ENCODE data around the gene GLG1. TPM values are rescaled to one million over a fixed set of nuclear protein-coding genes. Genes with fewer than 3 reads are reported as not detected.
A peak's percentile ranks its signal among the peaks of the same experiment; 100 is the strongest.

GLG1 gene
- total RNA-seq: 58.5 and 61.5 TPM in 2 replicates

DNA sequence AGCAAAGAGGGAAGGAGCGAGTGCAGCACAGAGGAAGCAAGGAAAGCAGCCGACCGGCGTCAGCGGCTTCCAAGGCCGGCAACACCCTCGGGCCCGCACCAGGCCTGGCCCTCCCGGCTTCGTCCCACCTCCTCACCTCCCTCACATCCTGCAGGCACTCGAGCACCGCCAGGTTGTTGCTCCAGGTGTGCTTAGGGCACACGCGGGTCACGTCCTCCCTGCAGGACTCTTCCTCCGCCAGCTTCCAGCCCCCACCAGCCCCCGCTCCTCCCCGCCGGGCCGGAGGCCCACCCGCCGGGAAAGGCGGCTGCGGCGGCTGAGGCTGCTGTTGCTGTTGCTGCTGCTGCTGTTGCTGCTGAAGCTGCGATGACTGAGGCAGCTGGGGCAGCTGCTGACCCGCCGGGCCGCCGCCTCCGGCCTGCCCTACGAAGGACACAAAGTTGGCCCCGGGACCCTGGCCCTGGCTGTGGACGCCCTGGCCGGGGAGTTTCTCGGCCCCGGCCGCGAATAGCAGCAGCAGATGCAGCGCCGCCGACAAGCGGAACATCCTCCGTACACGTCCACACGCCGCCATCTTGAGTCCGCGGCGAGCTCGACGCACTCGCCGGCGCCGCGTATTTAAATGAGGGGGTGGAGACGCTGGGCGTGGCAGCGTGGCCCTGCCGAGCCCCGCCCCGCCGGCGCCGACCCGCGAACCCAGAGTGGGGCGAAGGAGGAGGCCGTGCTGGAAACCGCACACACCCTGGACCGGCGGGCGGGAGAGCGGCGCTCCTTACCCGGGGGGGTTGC is at the start of gene GLG1:
Gene GLG1 (minus strand): TSS at position 594 of the 789 bp plus-strand sequence. CDS start 20 bp downstream, at position 574.
- peak; percentile 94 for DNase-seq (ENCODE audit: low read depth in 2 of 2)

DNA sequence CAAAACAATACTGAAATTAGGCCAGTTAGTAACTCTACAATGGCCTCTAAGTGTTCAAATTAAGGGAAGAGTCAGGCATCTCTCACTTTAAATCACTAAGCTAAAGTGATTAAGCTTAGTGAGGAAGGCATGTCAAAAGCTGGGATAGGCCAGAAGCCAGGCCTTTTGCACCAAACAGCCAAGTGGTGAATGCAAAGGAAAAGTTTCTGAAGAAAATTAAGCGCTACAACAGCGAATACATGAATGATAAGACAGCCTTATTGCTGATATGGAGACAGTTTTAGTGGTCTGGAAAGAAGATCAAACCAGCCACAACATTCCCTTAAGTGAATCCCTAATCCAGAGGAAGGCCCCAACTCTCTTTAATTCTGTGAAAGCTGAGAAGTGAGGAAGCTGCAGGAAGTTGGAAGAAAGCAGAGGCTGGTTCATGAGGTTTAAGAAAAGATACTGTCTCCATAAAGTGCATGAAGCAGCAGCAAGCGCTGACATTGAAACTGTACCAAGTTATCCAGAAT is 47.7 kb upstream of the GLG1 start:
- DNase-seq (ENCODE audit: low read depth in 2 of 2): no peak

GRCh38 chr16:74652883-74653282 is 46.0 kb upstream of the GLG1 start:
- DNase-seq (ENCODE audit: low read depth in 2 of 2): peak in 1 of 2 donors; percentile 26

GRCh38 chr16:74652249-74652648 is 45.3 kb upstream of the GLG1 start:
- no peak for DNase-seq (ENCODE audit: low read depth in 2 of 2)

- DNase-seq (ENCODE audit: low read depth in 2 of 2): no peak
These were observed 44.9 kb upstream of the GLG1 start for GRCh38 chr16:74651841-74652240.

- DNase-seq (ENCODE audit: low read depth in 2 of 2): peak; percentile 25 to 47
These were observed 44.2 kb upstream of the GLG1 start for GRCh38 chr16:74650966-74651567.

GRCh38 chr16:74649839-74650504 is 43.1 kb upstream of the GLG1 start:
- no peak for DNase-seq (ENCODE audit: low read depth in 2 of 2)

DNA sequence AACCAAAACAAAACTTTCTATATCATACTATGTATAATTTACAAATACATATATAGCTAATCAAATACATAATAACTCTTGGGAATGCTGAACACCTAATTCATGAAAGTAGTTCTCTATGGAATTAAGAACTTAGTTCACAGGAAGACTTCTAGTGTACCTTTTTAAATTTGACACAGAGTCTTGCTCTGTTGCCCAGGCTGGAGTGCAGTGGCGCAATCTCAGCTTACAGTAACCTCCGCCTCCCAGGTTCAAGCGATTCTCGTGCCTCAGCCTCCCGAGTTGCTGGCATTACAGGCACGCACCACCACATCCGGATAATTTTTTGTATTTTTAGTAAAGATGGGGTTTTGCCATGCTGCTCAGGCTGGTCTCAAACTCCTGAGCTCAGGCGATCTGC is 35.1 kb upstream of the GLG1 start:
- DNase-seq (ENCODE audit: low read depth in 2 of 2): no peak

- DNase-seq (ENCODE audit: low read depth in 2 of 2): no peak
These were observed 31.0 kb upstream of the GLG1 start for GRCh38 chr16:74637742-74638453.

DNA sequence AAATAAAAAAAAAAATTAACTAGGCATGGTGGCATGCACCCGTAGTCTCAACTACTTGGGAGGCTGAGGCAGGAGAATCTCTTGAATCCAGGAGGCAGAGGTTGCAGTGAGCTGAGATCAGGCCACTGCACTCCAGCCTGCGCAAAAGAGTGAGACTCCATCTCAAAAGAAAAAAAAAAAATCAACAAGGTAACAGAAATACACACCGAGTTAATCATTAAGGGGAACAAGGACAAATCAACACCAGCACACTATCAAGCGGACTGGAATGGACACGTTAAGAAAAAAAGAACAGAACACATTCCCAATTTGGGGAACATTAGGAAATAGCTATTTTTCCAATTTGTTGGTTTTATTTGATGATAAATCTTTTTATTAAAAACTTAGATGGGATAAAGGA is 28.4 kb upstream of the GLG1 start:
- no peak for DNase-seq (ENCODE audit: low read depth in 2 of 2)

GRCh38 chr16:74633686-74634085 is 26.8 kb upstream of the GLG1 start:
- DNase-seq (ENCODE audit: low read depth in 2 of 2): no peak

- DNase-seq (ENCODE audit: low read depth in 2 of 2): peak; percentile 10 to 87
These were observed 20.7 kb upstream of the GLG1 start for GRCh38 chr16:74627506-74628220.

DNA sequence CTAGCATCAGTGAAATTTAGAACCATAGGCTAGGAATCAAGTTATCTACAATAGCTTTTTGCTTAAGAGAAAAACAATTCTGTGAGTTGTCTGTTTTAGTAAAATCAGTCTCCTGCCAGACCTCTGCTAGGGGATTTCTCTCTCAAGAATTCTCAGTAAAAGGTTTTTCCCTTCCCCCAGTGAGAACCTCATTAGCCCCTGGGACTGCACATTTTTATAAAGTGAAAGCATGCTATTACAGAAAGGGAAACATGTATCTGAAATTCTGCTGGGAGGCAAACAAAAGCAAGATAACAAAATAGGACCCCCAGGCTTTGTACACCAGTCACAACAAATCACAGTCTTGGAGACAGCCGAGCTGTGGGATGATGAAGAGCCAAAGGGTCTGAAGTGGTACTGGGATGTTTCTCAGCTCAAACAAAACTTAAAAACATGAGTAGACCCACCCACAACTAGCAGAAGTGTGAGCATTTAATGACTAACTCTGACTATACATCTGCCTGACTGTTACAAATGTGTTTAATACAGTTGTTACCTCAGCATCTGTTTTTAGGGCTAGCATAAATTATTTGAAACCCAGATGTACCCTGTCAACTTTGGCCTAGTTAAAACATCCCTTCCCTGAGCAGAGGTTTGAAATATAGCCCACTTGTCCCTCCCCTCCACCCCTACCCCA is 20.0 kb upstream of the GLG1 start:
- peak in 1 of 2 donors; percentile 7 for DNase-seq (ENCODE audit: low read depth in 2 of 2)

GRCh38 chr16:74625500-74626350 is 18.8 kb upstream of the GLG1 start:
- DNase-seq (ENCODE audit: low read depth in 2 of 2): no peak

GRCh38 chr16:74623839-74624235 is 16.9 kb upstream of the GLG1 start:
- no peak for DNase-seq (ENCODE audit: low read depth in 2 of 2)

GRCh38 chr16:74623214-74623838 is 16.4 kb upstream of the GLG1 start:
- DNase-seq (ENCODE audit: low read depth in 2 of 2): peak; percentile 68 to 72

DNA sequence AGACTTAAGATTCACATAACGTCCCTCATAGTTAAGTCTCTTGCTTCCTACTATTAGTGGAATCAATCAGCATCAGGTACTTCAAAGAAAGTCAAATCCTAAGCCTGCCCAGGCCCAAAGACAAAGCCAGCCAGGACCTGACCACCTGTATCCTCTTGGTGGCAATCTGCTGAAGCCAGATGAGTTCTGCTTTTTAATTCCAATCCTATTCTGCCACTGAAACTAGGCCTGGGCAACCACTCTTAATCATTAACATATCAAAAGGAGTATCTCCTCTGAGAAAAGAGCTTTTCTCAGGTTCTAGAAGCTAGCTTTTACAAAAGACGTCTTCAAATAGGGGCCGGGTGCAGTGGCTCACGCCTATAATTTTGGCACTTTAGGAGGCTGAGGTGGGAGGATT is 15.1 kb upstream of the GLG1 start:
- no peak for DNase-seq (ENCODE audit: low read depth in 2 of 2)

GRCh38 chr16:74617206-74617788 is 10.4 kb upstream of the GLG1 start:
- peak; percentile 34 to 38 for DNase-seq (ENCODE audit: low read depth in 2 of 2)

- DNase-seq (ENCODE audit: low read depth in 2 of 2): no peak
These were observed 4.8 kb upstream of the GLG1 start for GRCh38 chr16:74611721-74612120.
